ENCODE results near the gene CRABP2.
A peak's percentile ranks its signal among the peaks of the same experiment; 100 is the strongest.

CRABP2 gene

DNA sequence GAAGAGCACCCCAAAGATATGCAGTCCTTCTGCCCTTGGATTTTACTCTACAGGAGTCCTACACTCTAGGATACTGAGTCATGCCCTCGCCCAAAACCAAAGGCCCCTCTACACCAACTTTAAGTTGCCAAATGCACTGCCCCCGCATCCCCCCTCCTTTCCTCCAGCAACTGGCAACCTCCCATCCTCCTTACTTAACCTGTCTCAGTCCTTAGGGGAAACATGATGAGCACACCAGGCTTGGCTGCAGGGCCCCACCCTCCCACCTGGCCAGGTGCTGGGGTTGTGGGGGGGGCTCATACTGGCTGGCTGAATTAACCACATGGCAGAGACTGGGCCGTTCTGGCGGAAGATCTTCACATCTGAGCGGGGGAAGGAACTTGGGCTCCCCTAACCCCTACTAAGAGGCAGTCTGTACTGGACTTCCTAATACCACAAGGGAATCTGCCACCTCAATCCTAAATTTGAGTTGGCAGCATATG, 44.8 kb upstream of the CRABP2 start:
- TF ChIP-seq, protein P1, sequence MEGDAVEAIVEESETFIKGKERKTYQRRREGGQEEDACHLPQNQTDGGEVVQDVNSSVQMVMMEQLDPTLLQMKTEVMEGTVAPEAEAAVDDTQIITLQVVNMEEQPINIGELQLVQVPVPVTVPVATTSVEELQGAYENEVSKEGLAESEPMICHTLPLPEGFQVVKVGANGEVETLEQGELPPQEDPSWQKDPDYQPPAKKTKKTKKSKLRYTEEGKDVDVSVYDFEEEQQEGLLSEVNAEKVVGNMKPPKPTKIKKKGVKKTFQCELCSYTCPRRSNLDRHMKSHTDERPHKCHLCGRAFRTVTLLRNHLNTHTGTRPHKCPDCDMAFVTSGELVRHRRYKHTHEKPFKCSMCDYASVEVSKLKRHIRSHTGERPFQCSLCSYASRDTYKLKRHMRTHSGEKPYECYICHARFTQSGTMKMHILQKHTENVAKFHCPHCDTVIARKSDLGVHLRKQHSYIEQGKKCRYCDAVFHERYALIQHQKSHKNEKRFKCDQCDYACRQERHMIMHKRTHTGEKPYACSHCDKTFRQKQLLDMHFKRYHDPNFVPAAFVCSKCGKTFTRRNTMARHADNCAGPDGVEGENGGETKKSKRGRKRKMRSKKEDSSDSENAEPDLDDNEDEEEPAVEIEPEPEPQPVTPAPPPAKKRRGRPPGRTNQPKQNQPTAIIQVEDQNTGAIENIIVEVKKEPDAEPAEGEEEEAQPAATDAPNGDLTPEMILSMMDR (IDR thresholded peaks at IDR 0.05; ENCODE audit: borderline replicate concordance, control extremely low read depth, extremely low read depth, insufficient read depth, missing control alignments) = no peak
- in situ Hi-C loops (cut with MboI; ENCODE audit: low sequenced_read_pairs, unreplicated experiment) = no loop called here
- peak; percentile 37 for DNase-seq (ENCODE audit: low spot score)

DNA sequence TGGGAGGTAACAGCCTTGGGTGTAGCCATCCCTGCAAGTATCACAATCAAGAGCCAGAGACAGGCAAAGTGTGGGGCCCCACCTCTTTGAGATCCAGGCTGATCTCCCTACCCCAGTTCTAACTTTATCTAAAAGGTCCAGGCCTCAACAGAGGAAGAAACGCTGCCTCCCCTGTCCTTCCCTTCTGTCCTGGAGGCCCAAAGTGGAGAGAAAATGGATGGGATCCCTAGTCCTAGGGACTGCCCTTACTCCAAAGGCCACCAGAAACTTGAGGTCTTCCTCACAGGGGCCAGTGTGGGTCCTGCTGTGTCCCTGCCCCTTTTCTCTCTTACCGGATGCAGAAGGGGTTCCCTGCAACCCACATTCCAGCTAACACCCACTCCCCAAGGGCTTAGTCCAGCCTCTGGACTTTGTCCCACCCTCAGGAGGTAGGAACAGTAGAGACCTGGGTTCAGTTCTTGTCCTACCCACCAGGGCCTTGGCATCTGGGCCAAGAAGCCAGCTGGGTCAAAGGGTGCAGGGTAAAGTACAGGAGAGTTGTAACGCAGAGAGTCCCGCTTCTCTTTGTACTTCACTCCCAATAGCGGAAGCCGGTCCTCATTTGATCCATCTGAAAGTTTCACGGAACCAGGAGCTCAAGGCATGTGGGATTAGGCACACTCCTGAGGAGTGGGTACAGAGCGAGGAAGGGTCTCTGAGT, 44.2 kb upstream of the CRABP2 start:
- TF ChIP-seq, protein P1 (IDR thresholded peaks at IDR 0.05; ENCODE audit: borderline replicate concordance, control extremely low read depth, extremely low read depth, insufficient read depth, missing control alignments) = no peak
- DNase-seq (ENCODE audit: low spot score) = no peak
- in situ Hi-C loops (cut with MboI; ENCODE audit: low sequenced_read_pairs, unreplicated experiment) = no loop called here

DNA sequence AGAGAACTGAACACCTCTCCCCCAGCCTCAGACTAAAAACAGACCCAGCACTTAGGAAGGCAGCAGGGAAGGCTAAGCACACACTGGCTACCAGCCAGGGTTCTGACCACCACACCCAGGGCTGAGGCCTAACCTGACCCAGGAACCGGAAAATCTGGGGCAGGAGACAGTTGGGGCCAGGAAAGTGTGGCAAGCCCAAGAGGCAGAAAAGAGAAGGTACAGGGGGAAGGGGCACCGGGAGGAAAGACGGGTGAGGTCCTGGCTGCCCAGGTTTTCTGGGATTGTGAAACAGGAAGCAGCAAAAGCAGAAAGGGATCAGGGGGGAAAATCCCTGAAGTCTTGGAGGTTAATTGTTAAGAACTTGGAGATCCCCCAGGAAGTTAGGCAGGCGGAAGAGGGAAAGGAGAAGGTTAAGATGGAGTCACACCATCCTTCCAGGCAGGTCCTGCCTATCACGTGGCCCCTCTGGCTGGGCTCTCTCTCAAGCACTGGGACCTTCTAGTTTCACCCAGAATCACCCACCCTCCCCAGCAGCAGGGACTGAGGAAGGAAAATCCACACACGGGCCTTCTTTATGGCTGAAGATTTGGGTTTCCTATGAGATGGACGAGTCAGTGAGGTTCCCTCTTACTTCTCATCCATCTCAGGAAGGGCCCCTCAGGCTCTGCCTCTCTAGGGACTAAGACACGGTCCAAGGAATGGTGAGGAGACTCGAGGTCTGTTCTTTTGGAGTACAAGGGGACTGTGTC, 43.5 kb upstream of the CRABP2 start:
- no peak for DNase-seq (ENCODE audit: low spot score)
- in situ Hi-C loops (cut with MboI; ENCODE audit: low sequenced_read_pairs, unreplicated experiment) = no loop called here
- TF ChIP-seq, protein P1 (IDR thresholded peaks at IDR 0.05; ENCODE audit: borderline replicate concordance, control extremely low read depth, extremely low read depth, insufficient read depth, missing control alignments) = no peak

DNA sequence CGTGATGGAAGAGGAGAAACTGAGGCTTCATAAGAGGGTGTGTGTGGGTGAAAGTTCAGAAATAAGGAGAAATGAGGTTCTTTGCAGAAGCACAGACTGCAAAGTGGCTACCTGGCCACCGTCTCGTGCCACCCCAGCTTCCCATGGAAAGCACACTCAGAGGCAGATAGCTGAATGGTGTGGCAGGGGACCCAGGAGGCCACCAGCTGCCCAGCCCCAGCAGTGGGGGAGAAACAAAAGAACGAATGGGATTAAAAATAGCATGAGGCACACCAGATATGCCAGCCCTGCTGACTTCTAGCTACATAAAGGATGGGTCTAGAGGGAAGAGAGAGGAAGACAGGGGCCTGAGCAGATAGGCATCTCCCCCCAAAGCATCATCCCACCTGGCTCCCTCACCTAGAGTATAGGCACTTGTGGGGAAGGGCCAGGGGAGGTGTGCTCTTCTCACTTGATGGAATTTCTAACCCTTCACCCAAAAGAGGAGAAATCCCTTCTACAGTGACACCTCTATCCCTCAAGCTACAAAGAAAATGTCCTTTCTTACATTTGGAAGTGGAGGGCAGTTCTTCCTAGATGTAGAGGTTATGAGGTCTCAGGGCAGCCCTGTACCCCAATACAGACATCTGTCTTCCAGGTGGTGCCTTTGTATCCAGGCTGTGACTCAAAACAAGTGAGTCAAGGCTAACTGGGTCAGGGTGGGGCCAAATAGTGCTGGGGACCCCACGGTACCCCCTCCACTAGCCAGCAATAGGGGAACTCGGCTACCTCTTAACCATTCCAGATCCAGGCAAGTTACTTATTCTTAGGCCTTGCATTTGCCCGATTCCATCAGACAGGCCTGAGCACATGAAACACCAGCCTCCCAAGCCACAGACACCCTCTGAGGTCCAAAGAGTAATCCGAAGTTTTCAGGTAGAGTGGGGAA, 42.6 kb upstream of the CRABP2 start:
- DNase-seq (ENCODE audit: low spot score) = no peak
- in situ Hi-C loops (cut with MboI; ENCODE audit: low sequenced_read_pairs, unreplicated experiment) = no loop called here
- TF ChIP-seq, protein P1 (IDR thresholded peaks at IDR 0.05; ENCODE audit: borderline replicate concordance, control extremely low read depth, extremely low read depth, insufficient read depth, missing control alignments) = no peak

DNA sequence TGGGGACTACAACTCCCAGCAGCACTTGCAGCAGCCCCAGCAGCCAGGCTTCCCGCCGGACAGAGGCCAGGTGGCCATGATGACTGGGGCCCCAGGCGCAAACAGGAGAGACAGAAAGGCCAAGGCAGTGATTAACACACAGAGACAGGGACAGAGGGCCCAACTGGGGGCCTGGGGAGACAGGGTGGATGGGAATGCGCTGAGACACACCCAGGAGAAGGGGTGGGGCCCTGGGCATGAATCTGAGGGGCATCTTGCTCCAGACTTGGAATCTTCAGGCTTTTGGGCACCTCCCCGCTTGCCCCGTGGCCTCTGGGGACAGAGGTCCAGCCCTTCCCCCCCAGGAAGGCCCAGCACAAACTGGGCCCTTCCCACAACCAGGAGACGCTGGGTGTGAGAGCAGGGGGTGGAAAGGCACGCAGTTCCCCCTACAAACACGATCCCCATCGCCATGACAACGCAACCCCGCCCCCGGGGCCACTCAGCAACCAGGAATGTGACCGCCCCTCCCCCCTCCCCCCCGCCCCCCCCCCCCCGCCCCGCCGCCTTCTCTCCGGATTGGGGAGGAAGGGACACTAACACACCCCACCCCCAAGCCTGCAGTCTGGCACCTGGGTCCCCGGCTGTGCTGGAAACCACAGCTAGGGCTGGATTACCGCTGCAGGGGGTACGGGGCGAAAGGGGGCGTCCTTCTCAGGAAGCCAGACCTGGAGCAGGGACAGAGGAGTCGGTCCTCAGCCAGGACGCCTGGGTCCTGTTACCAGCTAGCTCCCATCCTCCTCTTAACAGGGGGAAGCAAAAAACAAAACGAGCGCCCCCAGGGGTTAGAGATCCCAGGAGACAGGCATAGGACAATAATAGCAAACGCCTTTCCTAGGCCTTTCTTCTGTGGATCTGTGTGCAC, 41.6 kb upstream of the CRABP2 start:
- peak; percentile 78 for DNase-seq (ENCODE audit: low spot score)
- in situ Hi-C loops (cut with MboI; ENCODE audit: low sequenced_read_pairs, unreplicated experiment) = no loop called here
- TF ChIP-seq, protein P1 (IDR thresholded peaks at IDR 0.05; ENCODE audit: borderline replicate concordance, control extremely low read depth, extremely low read depth, insufficient read depth, missing control alignments) = no peak
